Tibial artery (tissue), 4 donors: ENCODE measurements around the gene A1BG.

ENCODE experiments used
- DNase-seq, 2 donors: peaks; one replicate each; pipeline ENCODE4 v3.0.0-alpha.2; 2019
- H3K27ac ChIP-seq, 2 donors: fragments of 200-600 bp; sonication (generic) in 1 of 2; 1 replicate in 1 of 2; 2 replicates in 1 of 2; pipeline ENCODE4 v1.5.1; 2018 to 2019; ENCODE audit warnings: mild to moderate bottlenecking in 1 of 2
- H3K27me3 ChIP-seq, 2 donors: fragments of 200-600 bp; sonication (generic) in 1 of 2; one replicate each; pipeline versions ENCODE4 v1.5.1 to v1.6.0; 2016 to 2019
- H3K36me3 ChIP-seq, 3 donors: fragments of 200-600 bp; sonication (generic) in 2 of 3; one replicate each; pipeline ENCODE4 v1.5.1; 2016 to 2019; ENCODE audit warnings: mild to moderate bottlenecking in 2 of 3
- H3K4me1 ChIP-seq, 4 donors: fragments of 200-600 bp; sonication (generic) in 2 of 4; 1 replicate in 3 of 4; 2 replicates in 1 of 4; pipeline ENCODE4 v1.5.1; 2016 to 2019
- H3K4me3 ChIP-seq, 2 donors: fragments of 200-600 bp; sonication (generic) in 1 of 2; 1 replicate in 1 of 2; 2 replicates in 1 of 2; pipeline ENCODE4 v1.5.1; 2018 to 2019; ENCODE audit warnings: mild to moderate bottlenecking in 2 of 2
- H3K9me3 ChIP-seq, 3 donors: fragments of 200-600 bp; sonication (generic) in 1 of 3; one replicate each; pipeline ENCODE4 v1.5.1; 2016 to 2019
- CTCF ChIP-seq, 2 experiments: fragments of 200-600 bp in 1 of 2; fragments of 450-650 bp in 1 of 2; IDR thresholded peaks; one replicate each; pipeline ENCODE4 v1.5.1; 2017 to 2019; ENCODE audit warnings: antibody characterized with exemption in 2 of 2, mild to moderate bottlenecking in 1 of 2, moderate library complexity in 1 of 2
- intact Hi-C: fragments of 100-400 bp; cut with DNase I; formaldehyde crosslinking; loops from one replicate; pipeline ENCODE4 v1.15.0; 2023; ENCODE audit warnings: low total_unique reads

The A1BG gene

GRCh38 chr19:58300620-58301019 lies 52.7 kb downstream of the A1BG start:
- H3K27ac ChIP-seq = no peak overlapping the region

GRCh38 chr19:58296104-58296503 lies 57.2 kb downstream of the A1BG start:
- intact Hi-C loops = no loop called here
- Histone ChIP-seq H3K4me3 (no peak overlapping the region), H3K9me3 (peaks cover 0 to 83% (median 10%) of the 10 kb centered on the region in 3 donors), H3K27me3 (no peaks in the 10 kb centered on the region), H3K36me3 (peaks cover 81 to 100% (median 99%) of the 10 kb centered on the region in 3 donors), H3K4me1 (no peaks in the 10 kb centered on the region), H3K27ac (no peak overlapping the region)
- DNase-seq = no peak
- no peak for TF ChIP-seq CTCF (IDR thresholded peaks at IDR 0.05)

More at GRCh38 chr19:58300620-58301019, 52.7 kb downstream of the A1BG start:
- intact Hi-C loops = loop anchor here (5.0 kb wide), 1 partner anchor 118 kb away; the partner anchor contains the start of gene ZNF274
- Histone ChIP-seq H3K36me3 (peaks cover 39 to 59% (median 57%) of the 10 kb centered on the region in 3 donors), H3K4me3 (no peak overlapping the region), H3K4me1 (peaks cover 0 to 6% (median under 1%) of the 10 kb centered on the region in 4 donors), H3K9me3 (peaks cover 0 to 38% (median 5%) of the 10 kb centered on the region in 3 donors), H3K27me3 (no peaks in the 10 kb centered on the region)
- no peak for DNase-seq
- no peak for TF ChIP-seq CTCF (IDR thresholded peaks at IDR 0.05)
